IPS-NIHi7 (cell line): ENCODE data around the gene BTN3A1.
"Not testable (repeated sequence)": the region's sequence is repeated elsewhere in the genome, so short reads cannot be mapped to it uniquely, and the experiment has no call there.

Source experiments
- DNase-seq: peaks from one replicate; pipeline ENCODE4 v3.0.0; 2012; ENCODE audit warnings: mixed read lengths; ENCODE audit errors: extremely low spot score

BTN3A1 gene

DNA sequence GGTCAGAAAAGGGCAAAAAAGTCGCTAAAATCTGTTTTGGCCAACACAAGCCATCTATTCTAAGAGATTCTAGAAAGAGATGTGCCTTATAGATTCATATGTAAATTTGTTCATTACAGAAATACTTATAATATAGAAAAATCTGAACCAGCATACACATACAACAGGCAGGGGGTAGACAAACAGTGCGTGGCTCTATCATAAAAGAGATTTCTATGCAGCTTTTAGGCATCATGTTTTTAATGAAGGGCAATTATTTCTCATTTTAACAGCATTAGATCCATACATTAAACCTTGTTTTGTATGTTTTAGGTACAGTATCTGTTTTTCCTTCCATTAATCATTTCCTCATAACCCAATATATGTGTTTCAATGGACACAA, 38.9 kb downstream of the BTN3A1 start:
- no peak for DNase-seq

DNA sequence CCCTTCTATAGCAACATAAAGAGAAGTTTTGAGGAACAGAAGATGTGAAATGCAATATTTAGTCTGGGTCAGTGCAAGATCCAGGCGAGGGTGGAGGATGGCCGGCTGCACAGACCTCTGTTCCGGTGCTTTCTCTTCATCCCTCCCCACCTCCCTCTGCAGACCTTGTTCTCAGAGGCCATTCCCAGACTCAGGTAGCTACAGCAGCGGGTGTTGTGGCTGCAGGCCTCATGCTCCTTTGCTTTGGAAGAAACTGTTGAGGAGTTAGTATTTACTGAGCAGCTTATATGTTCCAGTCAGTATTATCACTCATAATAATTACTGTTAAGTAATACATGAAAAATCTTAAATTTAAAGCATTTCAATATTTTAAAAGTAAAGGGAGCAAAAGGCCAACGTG, 39.9 kb downstream of the BTN3A1 start:
- no peak for DNase-seq

DNA sequence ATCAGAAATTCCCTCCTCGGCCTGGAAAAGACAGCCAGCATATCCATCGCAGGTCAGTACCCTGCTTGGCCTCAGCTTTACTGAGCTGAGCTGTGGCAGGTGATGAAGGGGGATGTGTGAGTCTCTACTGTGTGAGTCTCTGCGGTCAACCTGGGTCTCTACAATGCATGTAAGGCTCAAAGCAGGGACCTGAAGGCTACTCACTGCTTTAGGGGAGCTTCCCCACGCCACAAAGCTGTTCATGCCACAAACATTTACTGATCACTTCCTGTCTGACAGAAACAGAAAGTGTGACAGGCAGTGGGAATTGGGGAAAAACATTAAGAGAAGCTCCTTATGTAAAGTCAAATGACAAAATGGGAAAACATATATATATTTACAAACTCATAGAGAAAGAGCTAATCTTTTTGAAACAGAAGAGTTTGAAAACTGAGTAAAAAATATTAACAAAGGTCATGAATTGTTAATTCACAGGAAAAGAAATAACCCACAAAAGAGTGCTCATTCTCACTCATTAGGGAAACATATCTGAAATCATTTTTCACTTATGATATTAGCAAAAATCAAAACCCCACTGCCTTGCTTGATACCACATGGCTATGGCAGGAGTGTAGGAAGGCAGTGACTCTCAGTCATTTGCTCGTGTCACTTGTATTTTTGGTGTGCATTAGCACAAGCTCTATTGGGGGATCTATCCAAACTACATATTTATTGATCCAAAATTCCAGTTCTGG, 44.0 kb downstream of the BTN3A1 start:
- no peak for DNase-seq

DNA sequence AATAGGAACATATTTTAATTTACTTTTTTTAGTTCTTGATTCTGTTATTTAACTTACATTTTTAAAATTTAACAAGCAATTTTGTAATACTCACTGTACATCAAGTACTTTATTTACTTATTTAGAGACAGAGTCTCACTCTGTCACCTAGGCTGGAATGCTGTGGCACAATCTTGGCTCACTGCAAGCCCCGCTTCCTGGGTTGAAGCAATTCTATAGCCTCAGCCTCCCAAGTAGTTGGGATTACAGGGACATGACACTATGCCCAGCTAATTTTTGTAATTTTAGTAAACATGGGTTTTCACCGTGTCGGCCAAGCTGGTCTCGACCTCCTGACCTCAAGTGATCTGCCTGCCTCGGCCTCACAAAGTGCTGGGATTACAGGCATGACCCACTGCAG, 45.2 kb downstream of the BTN3A1 start:
- no peak for DNase-seq

DNA sequence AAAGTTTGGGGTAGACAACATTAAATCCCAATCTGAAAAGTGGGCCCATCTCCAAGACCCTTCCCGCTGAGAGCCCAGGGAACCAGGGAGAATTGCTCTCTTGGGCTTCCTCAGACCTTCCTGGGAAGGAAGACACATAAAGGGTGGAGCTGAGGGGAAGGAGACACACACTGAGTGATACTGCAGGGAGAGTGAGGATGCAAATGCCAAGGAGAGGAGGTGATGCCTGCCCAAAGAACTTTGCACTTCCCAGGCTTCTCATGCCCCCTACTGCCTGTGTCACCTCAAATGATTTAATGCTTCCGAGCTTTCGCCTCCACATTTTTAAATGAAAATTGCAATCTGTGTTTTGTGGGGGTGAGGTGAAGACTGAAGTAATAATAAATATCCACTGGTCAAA, 48.2 kb downstream of the BTN3A1 start:
- no peak for DNase-seq

DNA sequence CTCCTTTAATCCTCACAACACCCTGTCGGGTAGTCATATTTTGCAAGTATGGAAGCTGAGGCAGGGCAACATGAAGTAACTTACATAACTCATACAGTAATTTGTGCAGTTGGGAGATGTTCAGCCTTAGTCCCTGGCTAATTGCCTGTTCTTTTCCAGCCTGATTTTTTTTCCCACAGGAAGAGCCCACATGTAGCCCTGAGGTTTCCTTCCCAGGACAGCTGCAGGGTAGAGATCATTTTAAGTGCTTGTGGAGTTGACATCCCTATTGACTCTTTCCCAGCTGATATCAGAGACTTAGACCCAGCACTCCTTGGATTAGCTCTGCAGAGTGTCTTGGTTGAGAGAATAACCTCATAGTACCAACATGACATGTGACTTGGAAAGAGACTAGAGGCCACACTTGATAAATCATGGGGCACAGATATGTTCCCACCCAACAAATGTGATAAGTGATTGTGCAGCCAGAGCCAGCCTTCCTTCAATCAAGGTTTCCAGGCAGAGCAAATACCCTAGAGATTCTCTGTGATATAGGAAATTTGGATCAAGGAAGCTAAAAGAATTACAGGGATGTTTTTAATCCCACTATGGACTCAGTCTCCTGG, 50.7 kb downstream of the BTN3A1 start:
- DNase-seq, result no peak

DNA sequence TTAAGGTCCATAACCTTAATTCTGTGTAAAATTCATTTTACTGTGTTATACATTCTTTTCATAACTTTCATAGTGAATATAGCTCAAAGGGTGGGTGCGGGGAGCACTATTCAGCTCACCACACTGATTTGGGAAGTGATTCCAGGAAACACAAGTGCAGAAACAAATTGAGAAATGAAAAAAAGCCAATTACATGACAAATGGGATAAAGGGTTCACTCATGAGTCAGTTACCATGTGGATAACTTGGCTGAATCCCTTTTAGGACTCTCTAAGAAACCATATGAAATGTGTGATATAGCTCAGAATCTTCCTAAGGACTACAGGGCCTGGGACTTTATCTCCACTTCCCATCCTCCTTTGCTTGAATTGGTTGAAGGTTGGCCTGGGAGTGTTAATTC, 52.6 kb downstream of the BTN3A1 start:
- no peak for DNase-seq

DNA sequence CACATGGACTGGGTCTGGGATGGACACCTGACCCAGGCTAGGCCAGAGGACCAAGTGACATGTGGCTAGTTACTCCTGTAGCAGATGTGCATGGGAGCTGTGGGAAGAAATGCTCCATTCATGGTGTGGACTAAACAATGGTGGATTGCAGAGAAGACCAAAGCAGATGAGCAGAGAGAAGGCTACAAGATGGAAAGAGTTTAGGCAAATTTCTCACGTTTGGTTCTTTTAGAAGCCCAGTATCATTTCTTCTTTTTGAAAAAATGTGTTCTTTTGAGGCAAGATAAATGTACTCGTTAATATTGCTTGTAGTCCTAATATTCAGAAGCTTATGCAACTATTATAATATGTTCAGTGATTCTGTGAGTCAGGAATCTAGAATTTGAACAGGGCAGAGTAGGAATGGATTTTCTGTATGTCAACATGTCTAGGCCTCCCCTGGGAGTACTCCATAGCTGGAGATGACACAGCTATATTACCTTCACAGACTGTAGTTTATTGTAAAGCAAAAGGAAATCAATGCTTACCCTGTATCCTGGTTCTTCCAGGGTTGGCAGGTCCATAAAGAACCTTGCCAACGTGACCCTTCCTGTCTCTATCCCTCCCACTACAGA, 53.4 kb downstream of the BTN3A1 start:
- DNase-seq, result no peak

DNA sequence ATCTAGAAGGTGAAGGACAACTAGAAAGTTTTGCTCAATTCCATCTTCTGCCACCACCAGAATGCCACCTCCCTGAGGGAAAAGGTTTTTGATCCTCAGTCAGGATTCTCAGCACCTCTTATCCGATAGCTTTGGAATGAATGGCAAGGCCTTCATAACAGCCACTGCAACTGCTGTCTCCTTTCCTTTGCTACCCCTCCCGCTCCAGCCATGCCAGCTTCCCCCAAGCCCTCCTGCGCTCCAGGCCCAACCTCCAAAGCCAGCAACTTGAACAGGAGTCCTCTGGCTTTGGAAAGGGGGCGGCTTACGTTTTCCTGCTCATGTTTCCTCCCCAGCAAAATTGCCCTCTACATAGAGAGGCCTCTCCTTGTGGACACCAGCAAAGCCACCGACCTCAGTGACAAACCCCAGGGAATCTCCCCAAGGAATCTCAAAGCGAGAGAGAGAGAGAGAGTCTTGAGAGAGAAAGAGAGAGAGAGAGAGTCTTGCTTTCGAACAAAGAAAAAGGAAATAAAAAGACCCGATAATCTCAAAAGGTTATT, 55.3 kb downstream of the BTN3A1 start:
- DNase-seq, result peak; percentile 56

DNA sequence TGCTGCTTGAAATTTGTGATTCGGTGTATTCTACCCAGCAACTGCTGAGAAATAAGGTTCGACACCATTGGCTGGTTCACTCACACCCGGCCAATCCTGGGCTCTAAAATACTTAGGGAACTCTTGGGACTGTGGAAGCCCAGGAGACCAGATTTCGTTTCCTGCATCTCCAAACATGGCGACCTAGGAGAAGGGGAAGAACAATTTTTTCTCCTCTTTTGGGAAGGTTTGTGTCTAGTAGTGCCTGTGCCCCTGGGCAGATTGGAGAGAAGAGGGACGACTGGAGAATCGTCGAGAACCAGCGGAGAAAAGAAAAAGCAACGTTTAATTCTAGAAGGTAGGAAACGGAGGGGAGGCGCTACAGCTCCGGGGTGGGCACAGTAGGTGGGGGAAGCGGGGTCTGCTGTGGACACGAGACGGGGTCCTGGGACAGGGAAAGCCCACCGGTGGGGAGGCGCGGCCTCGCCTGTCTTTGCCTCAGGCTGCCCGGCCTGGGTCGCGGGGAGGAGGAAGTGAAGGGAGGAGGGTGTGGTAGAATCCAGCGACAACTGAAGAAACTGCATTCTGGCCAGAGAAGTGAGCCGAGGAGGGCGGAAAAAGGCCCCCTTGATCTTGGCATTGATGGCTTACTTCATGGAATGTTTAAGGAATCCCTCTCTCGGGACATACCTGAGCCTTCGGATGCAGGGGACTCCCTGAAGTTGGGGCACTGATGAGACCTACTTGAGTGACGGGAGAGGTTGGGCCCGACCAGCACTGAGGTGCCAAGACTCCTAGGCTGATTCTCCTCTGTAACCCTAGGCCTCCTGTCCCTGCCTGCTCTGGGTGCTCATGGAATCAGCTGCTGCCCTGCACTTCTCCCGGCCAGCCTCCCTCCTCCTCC, 56.0 kb downstream of the BTN3A1 start, which contains the start of gene BTN2A1:
Gene BTN2A1, plus strand, starts transcription at position 150 of the 883 bp plus-strand sequence. Its CDS starts 682 bp downstream, at position 832.
- peak; percentile 93 for DNase-seq

DNA sequence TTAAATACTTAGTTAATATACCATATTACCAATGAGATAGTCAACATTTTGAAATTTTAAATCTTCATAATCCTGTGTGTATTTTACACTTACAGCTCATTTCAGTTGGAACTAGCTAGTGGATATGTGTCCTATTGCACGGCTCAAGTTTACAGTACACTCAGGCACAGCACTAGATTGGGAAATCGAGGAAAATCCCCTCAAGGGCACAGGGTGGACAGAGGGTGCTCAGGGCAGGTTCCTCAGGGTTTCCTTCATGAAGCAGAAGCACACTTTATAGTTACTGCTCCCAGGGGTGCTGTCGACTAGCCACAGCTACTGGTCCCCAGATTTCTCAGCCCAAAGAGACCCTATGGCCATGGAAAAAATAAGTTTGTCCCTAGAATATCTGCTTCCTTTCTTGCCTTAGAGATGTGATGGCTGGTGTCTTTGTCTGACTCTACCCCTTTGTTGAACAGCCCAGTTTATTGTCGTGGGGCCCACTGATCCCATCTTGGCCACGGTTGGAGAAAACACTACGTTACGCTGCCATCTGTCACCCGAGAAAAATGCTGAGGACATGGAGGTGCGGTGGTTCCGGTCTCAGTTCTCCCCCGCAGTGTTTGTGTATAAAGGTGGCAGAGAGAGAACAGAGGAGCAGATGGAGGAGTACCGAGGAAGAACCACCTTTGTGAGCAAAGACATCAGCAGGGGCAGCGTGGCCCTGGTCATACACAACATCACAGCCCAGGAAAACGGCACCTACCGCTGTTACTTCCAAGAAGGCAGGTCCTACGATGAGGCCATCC, 57.1 kb downstream of the BTN3A1 start:
- no peak for DNase-seq

DNA sequence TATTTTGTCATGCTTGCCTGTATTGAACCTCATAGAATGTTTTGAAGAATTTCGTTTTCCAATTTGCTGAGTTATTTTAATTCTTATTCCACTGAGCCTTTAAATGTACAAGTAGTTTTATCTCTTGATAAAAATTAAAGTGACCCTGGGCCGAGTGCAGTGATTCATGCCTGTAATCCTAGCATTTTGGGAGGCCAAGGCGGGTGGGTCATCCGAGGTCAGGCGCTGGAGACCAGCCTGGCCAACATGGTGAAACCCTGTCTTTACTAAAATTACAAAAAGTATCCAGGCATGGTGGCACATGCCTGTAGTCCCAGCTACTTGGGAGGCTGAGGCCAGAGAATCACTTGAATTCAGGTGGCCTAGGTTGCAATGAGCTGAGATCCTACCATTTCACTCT, 59.3 kb downstream of the BTN3A1 start:
- not testable (repeated sequence) for DNase-seq

DNA sequence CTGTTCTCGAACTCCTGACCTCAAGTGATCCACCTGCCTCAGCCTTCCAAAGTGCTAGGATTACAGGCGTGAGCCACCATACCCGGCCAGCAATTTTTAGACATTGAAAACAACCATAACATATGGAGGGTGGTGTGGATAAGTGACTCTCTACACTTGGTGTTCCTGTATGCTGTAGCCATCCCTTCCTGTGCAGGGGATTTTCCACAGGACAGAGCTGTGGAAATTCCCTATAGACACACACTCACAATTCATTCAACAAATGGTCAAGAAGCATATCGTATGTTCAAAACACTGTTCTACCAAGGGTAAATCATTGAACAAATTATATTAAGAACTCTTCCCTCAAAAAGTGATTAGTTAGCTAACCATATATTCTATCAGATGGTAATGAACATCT, 61.9 kb downstream of the BTN3A1 start:
- no peak for DNase-seq

DNA sequence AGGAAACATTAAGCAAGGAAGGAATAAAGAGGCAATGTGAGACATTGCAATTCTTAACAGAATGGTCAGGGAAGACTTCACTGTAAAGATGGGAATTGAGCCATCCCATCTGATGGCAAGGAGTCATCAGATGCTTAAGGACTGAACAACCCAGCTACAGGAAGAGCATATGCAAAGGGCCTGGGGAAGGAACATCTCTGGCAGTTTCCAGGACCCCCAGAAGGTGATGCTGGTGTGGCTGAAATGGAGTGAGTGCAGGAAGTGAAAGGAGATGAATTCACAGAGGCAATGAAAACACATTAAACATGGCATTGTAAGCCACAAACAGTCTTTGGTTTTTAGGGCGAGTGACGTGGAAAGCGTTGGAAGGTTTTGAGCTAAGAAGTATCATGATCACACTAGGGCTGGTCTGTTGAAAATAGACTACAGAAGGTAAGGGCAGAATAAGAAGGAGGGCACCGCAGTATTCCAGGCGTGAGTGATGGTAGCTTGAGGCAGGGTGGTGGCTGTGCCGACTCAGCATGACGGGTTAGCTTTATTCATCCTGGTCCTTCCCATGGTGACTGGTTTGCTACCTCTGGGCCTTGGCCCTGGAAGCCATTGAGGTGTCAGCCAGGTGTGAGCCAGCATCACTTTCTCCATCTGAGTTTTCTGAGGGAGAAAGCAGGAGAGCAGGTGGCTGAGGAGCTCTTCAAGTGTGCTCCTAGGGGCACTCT, 62.5 kb downstream of the BTN3A1 start:
- DNase-seq, result no peak
